PC-3 (cell line): ENCODE data around the gene SF3B2.

ENCODE experiments used
- CTCF ChIP-seq: fragments of 300-600 bp; sonication (generic); conservative IDR thresholded peaks from 2 replicates; pipeline ENCODE4 v1.5.1; 2017; ENCODE audit warnings: antibody characterized with exemption, low read depth, mild to moderate bottlenecking, low read length
- EZH2 ChIP-seq: fragments of 300-600 bp; sonication (generic); IDR thresholded peaks from one replicate; pipeline ENCODE4 v1.6.1; 2017; ENCODE audit warnings: antibody characterized with exemption, mild to moderate bottlenecking, low read length; ENCODE audit not compliant: unreplicated experiment

GRCh38 chr11:66042227-66042995, 9.8 kb upstream of the SF3B2 start:
- TF ChIP-seq CTCF = no peak
- no peak for TF ChIP-seq EZH2
